Measurements from ENCODE around the gene HSD3B7. TPM values are rescaled to one million over a fixed set of nuclear protein-coding genes. Genes with fewer than 3 reads are reported as not detected.

Gene HSD3B7
- total RNA-seq, 1 donor from 2014 or later = 3.5 TPM

- Mint-ChIP-seq H3K9me3 (no peaks in the 10 kb centered on the region), H3K4me1 (peaks cover 14% of the 10 kb centered on the region), H3K36me3 (no peaks in the 10 kb centered on the region), H3K27me3 (ENCODE audit: low read depth) (peaks cover 23% of the 10 kb centered on the region), H3K4me3 (no peak overlapping the region), H3K27ac (no peak overlapping the region)
- DNase-seq (ENCODE audit: low spot score in 2 of 2, unreplicated experiment in 2 of 2) = no peak
- TF ChIP-seq, protein P1, sequence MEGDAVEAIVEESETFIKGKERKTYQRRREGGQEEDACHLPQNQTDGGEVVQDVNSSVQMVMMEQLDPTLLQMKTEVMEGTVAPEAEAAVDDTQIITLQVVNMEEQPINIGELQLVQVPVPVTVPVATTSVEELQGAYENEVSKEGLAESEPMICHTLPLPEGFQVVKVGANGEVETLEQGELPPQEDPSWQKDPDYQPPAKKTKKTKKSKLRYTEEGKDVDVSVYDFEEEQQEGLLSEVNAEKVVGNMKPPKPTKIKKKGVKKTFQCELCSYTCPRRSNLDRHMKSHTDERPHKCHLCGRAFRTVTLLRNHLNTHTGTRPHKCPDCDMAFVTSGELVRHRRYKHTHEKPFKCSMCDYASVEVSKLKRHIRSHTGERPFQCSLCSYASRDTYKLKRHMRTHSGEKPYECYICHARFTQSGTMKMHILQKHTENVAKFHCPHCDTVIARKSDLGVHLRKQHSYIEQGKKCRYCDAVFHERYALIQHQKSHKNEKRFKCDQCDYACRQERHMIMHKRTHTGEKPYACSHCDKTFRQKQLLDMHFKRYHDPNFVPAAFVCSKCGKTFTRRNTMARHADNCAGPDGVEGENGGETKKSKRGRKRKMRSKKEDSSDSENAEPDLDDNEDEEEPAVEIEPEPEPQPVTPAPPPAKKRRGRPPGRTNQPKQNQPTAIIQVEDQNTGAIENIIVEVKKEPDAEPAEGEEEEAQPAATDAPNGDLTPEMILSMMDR (IDR thresholded peaks at IDR 0.05; ENCODE audit: unreplicated experiment) = no peak
Measured at GRCh38 chr16:30992931-30993816, 8.2 kb downstream of the HSD3B7 start.

DNA sequence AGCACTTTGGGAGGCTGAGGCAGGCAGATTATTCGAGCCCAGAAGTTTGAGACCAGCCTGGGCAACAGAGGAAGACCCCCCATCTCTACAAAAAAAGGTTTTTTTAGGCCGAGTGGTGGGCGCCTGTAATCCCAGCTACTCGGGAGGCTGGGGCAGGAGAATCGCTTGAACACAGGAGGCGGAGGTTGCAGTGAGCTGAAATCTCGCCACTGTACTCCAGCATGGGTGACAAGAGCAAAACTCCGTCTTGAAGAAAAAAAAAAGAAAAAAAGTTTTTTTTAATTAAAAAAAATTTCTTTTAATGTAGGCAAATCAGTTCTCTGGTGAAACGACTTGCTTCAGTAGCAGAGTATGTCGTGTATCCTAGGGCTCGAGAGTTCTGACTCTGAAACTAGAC, 10.9 kb downstream of the HSD3B7 start:
- Mint-ChIP-seq H3K36me3 (no peaks in the 10 kb centered on the region), H3K4me3 (peak overlapping the region; percentile 40), H3K9me3 (no peaks in the 10 kb centered on the region), H3K27ac (no peak overlapping the region), H3K4me1 (peaks cover 18% of the 10 kb centered on the region), H3K27me3 (ENCODE audit: low read depth) (peaks cover 31% of the 10 kb centered on the region)
- no peak for DNase-seq (ENCODE audit: low spot score in 2 of 2, unreplicated experiment in 2 of 2)
- TF ChIP-seq, protein P1 (IDR thresholded peaks at IDR 0.05; ENCODE audit: unreplicated experiment) = no peak

DNA sequence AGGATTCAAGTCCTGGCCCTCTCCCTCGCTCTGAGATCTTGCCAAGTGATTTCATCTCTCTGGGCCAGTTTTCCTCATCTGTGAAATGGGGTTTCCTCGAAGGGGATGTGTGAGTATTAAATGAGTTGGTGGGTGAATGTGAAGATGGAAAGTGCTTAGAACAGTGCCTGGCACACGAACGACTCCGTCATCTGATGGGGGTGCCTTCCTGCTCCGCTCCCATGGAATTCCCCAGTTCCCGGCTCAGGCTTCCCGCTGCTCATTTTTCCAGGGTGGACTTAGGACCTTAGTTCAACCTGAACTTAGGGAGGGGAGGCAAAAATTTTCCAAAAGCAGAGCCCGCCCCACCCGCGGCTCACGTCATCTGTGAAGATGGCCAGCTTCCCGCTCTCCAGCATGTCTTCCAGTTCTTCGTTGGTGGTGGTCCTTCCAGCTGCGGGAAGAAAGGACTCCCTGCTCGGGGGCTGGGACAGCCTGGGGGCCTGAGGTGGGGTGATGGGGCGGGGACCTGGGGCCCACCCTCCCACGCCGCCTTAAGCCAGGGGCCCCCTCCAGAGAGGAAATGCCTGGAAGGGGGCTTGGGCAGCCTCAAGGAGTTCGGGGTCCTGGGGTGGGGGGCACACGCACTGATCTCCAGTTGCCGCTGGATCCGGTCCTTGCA, 11.4 kb downstream of the HSD3B7 start:
- no peak for DNase-seq (ENCODE audit: low spot score in 2 of 2, unreplicated experiment in 2 of 2)
- H3K27ac Mint-ChIP-seq = no peak overlapping the region
- H3K4me3 Mint-ChIP-seq = peak overlapping the region; percentile 68

DNA sequence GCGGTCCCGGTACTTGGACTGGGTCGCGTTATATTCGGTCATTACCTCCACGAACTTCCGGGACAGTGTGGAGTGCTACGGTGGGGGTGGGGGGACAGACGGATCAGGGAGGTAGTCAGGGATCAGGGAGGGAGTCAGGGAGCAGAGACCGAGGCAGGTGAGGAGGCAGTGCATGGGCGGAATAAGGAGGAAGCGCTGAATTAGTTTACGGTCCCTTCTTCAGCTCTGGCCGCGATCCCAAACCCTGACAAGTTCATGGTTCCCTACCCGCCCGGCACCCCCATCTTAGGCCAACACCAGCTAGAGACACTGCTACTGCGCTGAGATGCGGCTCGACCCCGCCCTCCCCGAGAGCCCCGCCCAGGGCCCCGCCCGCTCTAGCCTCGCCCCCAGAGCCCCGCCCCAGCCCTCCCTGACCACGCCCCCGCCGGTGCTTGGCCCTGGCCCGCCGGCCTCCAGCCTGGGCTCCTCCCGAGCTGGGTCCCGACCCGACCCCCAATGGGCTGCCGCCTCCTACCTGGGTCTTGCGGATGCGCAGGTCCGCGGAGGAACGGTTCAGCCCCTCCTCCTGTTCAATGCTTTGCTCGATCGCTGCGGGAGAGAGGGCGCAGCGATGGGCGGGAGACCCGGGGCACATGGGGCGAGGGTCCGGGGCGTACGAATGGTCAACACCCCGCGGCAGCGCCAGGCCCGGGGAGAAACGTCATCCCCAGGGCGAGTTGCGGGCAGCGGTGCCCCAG, 12.1 kb downstream of the HSD3B7 start:
- no peak overlapping the region for H3K27ac Mint-ChIP-seq
- DNase-seq (ENCODE audit: low spot score in 2 of 2, unreplicated experiment in 2 of 2) = peak; percentile 51 to 57
- TF ChIP-seq, protein P1 (IDR thresholded peaks at IDR 0.05; ENCODE audit: unreplicated experiment) = no peak
- H3K27me3 Mint-ChIP-seq (ENCODE audit: low read depth) = peaks cover 31% of the 10 kb centered on the region
- H3K4me1 Mint-ChIP-seq = peaks cover 19% of the 10 kb centered on the region
- H3K36me3 Mint-ChIP-seq = no peaks in the 10 kb centered on the region
- H3K9me3 Mint-ChIP-seq = no peaks in the 10 kb centered on the region
- peak overlapping the region; percentile 68 for H3K4me3 Mint-ChIP-seq

More for the DNA sequence above, 11.4 kb downstream of the HSD3B7 start:
- H3K27me3 Mint-ChIP-seq (ENCODE audit: low read depth) = peaks cover 31% of the 10 kb centered on the region
- peaks cover 18% of the 10 kb centered on the region for H3K4me1 Mint-ChIP-seq
- H3K9me3 Mint-ChIP-seq = no peaks in the 10 kb centered on the region
- TF ChIP-seq, protein P1 (IDR thresholded peaks at IDR 0.05; ENCODE audit: unreplicated experiment) = no peak
- H3K36me3 Mint-ChIP-seq = no peaks in the 10 kb centered on the region

All from mesothelial cell of epicardium (in vitro differentiated cells).